Subcutaneous abdominal adipose tissue (tissue), 5 donors: ENCODE data around the gene TFCP2.
A peak's percentile ranks its signal among the peaks of the same experiment; 100 is the strongest.

Experiments
- H3K27ac ChIP-seq: one replicate; pipeline ENCODE4 v1.7.0; 2013; ENCODE audit warnings: low read depth, mild to moderate bottlenecking, inconsistent platforms, low read length, moderate library complexity
- H3K27me3 ChIP-seq, 5 donors: one replicate each; pipeline ENCODE4 v1.7.0; 2013; ENCODE audit warnings: low read length in 5 of 5, inconsistent platforms in 1 of 5; ENCODE audit not compliant: control insufficient read depth in 5 of 5, insufficient read depth in 4 of 5
- H3K36me3 ChIP-seq, 5 donors: one replicate each; pipeline ENCODE4 v1.7.0; 2013; ENCODE audit warnings: low read length in 5 of 5; ENCODE audit not compliant: control insufficient read depth in 5 of 5, insufficient read depth in 5 of 5
- H3K4me1 ChIP-seq, 5 donors: one replicate each; pipeline ENCODE4 v1.7.0; 2013; ENCODE audit warnings: low read length in 5 of 5, mild to moderate bottlenecking in 3 of 5, moderate library complexity in 1 of 5; ENCODE audit not compliant: control insufficient read depth in 5 of 5, insufficient read depth in 5 of 5
- H3K4me3 ChIP-seq, 5 donors: one replicate each; pipeline ENCODE4 v1.7.0; 2013; ENCODE audit warnings: low read length in 5 of 5, low read depth in 1 of 5
- H3K9ac ChIP-seq, 5 donors: one replicate each; pipeline ENCODE4 v1.7.0; 2013; ENCODE audit warnings: low read length in 5 of 5, mild to moderate bottlenecking in 4 of 5, moderate library complexity in 3 of 5
- H3K9me3 ChIP-seq, 5 donors: one replicate each; pipeline ENCODE4 v1.7.0; 2013; ENCODE audit warnings: low read length in 5 of 5; ENCODE audit not compliant: control insufficient read depth in 5 of 5
- donor health status: healthy.
- donor health status: healthy.
- donor health status: healthy.
- donor health status: healthy.
- donor health status: healthy.

TFCP2 gene

DNA sequence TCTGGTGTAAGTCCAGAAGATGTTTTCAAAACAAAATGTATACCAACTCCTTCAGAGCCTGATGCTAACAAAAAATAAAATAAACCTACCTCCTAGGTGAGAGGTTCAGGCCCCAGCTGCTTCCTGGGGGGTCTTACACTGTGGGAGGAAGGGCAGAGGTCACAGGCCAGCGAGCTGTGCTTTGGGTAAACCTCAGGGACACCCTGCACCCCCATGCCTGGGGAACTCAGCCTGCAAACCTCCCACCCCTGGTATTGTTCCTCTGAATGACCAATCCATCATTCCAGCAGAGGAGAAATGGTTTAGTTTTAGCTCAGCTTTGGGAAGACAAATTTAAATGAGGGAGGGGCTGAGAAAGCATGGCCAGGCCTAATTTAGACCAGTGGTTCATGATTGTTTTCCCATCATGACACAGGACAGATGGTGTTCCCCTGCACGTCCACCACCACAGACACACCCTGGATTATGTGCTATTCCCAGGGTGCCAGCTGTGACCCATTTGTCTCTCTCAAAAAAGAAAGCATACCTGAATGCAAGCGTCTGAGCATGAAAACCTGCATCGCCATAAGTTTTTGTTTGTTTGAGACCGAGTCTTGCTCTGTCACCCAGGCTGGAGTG is 14.5 kb upstream of the TFCP2 start:
- no peaks in the 10 kb centered on the region for H3K27me3 ChIP-seq
- no peak overlapping the region for H3K9ac ChIP-seq
- H3K27ac ChIP-seq: no peak overlapping the region
- H3K4me3 ChIP-seq: no peak overlapping the region
- H3K36me3 ChIP-seq: peaks cover 0 to 32% (median 24%) of the 10 kb centered on the region in 5 donors
- peaks cover 0 to 28% (median 19%) of the 10 kb centered on the region in 5 donors for H3K4me1 ChIP-seq
- no peaks in the 10 kb centered on the region for H3K9me3 ChIP-seq

DNA sequence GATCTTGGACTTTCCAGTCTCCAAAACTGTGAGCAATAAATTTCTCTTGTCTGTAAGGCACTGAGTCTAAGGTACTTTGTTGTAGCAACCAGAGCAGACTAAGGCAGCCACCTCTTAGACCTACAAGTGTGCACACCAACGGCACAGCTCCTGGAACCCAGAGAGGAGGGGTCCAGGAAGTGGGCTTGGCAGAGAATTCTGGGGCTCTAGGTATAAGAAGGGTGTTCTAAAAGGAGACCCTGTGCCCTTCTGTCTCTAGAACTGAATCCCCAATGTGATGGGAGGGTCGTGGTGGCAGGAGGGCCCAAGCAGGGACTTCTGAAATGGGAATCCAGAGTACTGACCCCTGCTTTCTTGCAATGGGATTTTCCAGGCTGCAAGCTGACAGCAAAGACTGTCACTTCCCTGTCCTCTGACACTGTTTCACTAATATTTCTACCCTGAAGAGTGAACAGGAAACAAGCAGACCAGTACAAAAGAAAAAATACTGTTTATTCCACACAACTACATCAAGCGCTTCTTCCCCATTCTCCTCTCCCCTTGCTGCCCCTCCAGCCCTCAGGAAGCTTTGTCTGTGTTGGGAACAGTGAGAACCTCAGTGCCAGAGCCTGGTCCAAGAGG is 13.6 kb upstream of the TFCP2 start:
- no peaks in the 10 kb centered on the region for H3K27me3 ChIP-seq
- peaks cover 0 to 22% (median 11%) of the 10 kb centered on the region in 5 donors for H3K4me1 ChIP-seq
- no peak overlapping the region for H3K27ac ChIP-seq
- H3K9me3 ChIP-seq: no peaks in the 10 kb centered on the region
- peak overlapping the region in 1 of 5 donors; percentile 16 for H3K9ac ChIP-seq
- H3K4me3 ChIP-seq: no peak overlapping the region
- peaks cover 0 to 25% (median 21%) of the 10 kb centered on the region in 5 donors for H3K36me3 ChIP-seq

DNA sequence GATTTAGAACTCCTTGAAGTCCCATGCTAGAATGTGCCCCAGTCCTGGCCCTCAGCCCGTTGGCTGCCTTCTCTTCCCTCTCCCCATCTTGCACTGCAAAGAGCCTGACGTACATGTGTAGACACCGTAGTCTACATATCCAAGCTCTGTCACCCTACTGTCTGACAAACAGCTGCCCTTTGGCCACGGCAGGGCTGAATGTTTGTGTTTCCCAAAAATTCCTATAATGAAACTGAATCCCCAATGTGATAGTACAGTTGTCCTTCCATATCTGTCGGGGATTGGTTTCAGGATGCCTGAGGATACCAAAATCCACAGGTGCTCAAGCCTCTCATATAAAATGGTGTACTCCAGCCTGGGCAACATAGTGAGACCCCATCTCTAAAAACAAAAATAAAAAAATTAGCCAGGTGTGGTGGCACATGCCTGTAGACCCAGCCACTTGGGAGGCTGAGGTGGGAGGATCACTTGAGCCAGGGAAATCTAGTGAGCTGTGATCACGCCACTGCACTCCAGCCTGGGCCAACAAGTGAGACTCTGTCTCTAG is 12.3 kb upstream of the TFCP2 start:
- Histone ChIP-seq H3K4me1 (peaks cover 0 to 17% (median 9%) of the 10 kb centered on the region in 5 donors), H3K27me3 (no peaks in the 10 kb centered on the region), H3K9me3 (no peaks in the 10 kb centered on the region), H3K4me3 (no peak overlapping the region), H3K36me3 (peaks cover 0 to 12% (median 9%) of the 10 kb centered on the region in 5 donors), H3K9ac (no peak overlapping the region), H3K27ac (no peak overlapping the region)

DNA sequence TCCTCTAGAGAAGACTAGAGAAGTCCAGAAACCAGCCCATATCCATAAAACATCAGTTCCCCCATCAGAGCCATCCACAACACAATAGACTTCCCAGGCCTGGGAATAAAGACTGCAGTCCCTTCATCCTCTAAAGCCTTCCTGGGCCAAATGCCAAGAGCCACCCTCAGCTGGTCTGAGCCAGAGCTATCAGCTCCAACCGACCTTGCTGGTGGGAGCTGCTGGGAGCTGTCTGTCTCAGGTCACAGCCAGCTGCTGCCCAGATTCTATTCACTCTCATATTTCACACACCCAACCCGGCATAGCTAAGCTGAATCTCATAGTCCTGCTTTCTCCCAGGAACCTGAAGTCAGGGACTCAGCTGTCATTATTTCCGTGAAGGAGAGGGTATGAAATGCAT is 10.9 kb upstream of the TFCP2 start:
- Histone ChIP-seq H3K4me1 (peaks cover 0 to 17% (median 9%) of the 10 kb centered on the region in 5 donors), H3K27ac (no peak overlapping the region), H3K9ac (no peak overlapping the region), H3K4me3 (no peak overlapping the region), H3K27me3 (no peaks in the 10 kb centered on the region), H3K9me3 (no peaks in the 10 kb centered on the region), H3K36me3 (no peaks in the 10 kb centered on the region)

DNA sequence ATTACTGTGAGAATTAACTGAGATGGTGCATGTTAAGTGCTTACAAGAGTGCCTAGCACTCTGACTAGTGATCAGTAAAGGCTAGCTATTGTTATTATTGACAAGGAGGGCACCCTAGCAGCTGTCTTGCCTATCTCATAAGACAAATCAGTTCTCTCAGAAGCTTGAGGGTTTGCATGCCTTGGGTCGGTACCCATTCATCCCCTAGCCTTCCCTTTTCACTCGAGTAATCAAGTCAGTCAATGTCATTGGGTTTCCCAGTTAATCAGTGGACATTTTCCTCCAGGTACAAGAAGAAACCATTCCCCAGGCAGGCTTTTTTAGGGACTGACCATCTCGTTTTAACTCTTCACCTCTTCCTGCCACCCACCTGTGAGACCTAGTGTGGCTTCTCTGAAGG is 10.4 kb upstream of the TFCP2 start:
- H3K27me3 ChIP-seq: no peaks in the 10 kb centered on the region
- H3K9me3 ChIP-seq: no peaks in the 10 kb centered on the region
- no peak overlapping the region for H3K4me3 ChIP-seq
- H3K36me3 ChIP-seq: no peaks in the 10 kb centered on the region
- no peak overlapping the region for H3K27ac ChIP-seq
- no peak overlapping the region for H3K9ac ChIP-seq
- H3K4me1 ChIP-seq: peaks cover 0 to 17% (median 9%) of the 10 kb centered on the region in 5 donors

DNA sequence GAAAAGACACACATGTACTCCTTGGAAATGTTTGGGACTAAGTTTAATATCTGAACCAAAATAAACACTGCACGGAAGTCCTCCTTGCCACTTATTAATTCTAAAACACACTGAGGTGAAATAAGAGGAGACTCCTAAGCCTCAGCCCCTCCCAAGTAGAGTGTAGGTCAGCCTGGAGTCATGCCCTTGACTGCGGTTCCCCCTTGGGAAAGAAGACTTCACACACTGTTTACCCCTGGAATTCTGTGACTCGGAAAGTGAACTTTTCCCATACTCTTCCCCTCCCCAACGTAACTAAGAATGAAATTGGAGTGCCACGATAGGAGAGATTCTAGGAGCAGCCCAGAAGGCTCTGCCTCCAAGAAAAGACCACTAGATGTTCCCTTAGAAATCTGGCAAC is 8.6 kb upstream of the TFCP2 start:
- Histone ChIP-seq H3K9ac (no peak overlapping the region), H3K36me3 (no peaks in the 10 kb centered on the region), H3K9me3 (no peaks in the 10 kb centered on the region), H3K27ac (no peak overlapping the region), H3K4me3 (no peak overlapping the region), H3K4me1 (peaks cover 0 to 8% (median under 1%) of the 10 kb centered on the region in 5 donors), H3K27me3 (no peaks in the 10 kb centered on the region)

DNA sequence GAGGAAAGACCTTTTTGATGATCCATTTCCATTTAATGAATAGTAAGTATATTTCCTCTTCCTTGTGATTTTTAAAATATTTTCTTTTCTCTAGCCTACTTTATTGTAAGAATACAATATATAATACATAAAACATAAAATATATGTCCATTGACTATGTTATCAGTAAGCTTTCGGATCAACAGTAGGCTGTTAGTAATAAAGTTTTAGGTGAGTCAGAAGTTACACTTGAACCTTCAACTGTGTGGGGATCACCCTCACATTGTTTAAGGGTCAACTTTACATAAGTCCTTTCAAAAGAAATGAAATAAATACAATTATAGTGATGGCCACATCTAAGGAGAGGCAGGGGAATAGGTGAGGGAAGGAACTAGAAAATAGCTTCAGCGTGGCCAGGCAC is 5.0 kb upstream of the TFCP2 start:
- Histone ChIP-seq H3K4me3 (no peak overlapping the region), H3K27ac (no peak overlapping the region), H3K4me1 (peaks cover 0 to 10% (median 3%) of the 10 kb centered on the region in 5 donors), H3K9me3 (no peaks in the 10 kb centered on the region), H3K36me3 (no peaks in the 10 kb centered on the region), H3K27me3 (no peaks in the 10 kb centered on the region), H3K9ac (no peak overlapping the region)

DNA sequence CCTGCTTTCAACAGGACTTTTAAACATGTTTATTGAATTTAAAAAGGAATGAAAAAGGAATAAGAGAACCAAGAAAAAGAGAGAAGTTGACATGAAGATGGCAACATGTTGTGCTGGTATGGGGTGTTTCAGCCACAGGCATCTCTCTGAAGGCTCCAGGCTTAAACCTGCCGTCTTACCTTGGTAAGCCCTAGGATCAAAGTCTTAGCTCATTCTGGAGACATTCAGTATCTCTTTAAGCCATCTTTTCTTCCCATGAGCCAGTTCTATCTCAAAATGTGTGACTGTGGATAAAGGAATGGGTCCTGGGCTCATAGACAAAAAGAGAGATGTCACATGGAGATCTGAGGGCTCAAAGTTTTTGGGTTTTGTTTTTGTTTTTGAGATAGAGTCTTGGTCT is 1.6 kb upstream of the TFCP2 start:
- no peaks in the 10 kb centered on the region for H3K36me3 ChIP-seq
- H3K27me3 ChIP-seq: peaks cover 0 to 3% (median 0%) of the 10 kb centered on the region in 5 donors
- no peak overlapping the region for H3K9ac ChIP-seq
- peaks cover 10 to 25% (median 20%) of the 10 kb centered on the region in 5 donors for H3K4me1 ChIP-seq
- no peaks in the 10 kb centered on the region for H3K9me3 ChIP-seq
- H3K4me3 ChIP-seq: no peak overlapping the region
- H3K27ac ChIP-seq: no peak overlapping the region

DNA sequence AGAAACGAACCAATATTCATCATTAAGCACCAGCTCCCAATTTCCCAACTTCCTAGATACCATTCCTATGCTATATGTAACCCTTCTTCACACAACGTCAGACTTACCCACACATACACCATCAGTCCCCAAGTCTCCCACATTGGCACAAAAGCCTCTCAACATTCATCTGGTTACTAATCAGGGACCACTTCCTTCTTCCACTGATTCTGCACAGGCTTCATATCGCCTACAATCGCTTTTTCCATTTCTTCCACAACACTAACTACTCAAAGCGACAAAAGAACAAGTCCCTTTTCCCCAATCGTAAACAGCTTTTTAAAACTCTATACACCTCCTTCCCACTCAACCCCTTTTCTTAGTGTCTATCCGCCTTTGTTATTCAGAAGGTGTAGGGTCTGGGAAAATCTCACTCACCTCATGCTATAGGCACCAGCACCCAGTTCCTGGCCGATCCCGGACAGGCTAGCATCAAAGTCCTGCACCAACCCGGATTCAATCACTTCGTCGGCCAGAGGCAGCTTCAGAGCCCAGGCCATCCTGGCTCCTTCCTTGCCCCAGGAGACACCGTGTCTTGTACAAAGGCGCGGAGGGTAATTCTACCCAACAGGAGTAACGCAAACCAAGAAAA is 936 bp downstream of the TFCP2 start:
- Histone ChIP-seq H3K36me3 (no peaks in the 10 kb centered on the region), H3K27me3 (peaks cover 0 to 3% (median 0%) of the 10 kb centered on the region in 5 donors), H3K27ac (peak overlapping the region; percentile 99), H3K4me1 (peaks cover 10 to 25% (median 20%) of the 10 kb centered on the region in 5 donors), H3K9ac (peak overlapping the region; percentile 86 to 99 (median 97)), H3K4me3 (peak overlapping the region; percentile 84 to 99 (median 96)), H3K9me3 (no peaks in the 10 kb centered on the region)

DNA sequence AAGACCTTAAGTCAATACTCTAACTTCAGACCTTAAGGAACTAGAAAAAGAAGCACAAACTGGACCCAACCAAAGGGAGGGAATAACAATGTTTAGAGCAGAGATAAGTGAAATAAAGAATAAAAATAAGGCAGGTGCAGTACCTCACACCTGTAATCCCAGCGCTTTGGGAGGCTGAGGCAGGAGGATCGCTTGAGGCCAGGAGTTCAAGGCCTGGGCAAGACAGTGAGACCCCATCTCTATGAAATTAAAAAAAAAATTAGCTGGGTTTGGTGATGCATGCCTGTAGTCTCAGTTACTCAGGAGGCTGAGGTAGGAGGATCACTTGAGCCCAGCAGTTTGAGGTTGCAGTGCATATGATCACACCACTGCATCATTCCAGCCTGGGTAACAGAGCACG is 9.1 kb downstream of the TFCP2 start:
- Histone ChIP-seq H3K4me3 (no peak overlapping the region), H3K27ac (no peak overlapping the region), H3K27me3 (no peaks in the 10 kb centered on the region), H3K9me3 (no peaks in the 10 kb centered on the region), H3K4me1 (peaks cover 2 to 10% (median 8%) of the 10 kb centered on the region in 5 donors), H3K9ac (no peak overlapping the region), H3K36me3 (no peaks in the 10 kb centered on the region)
